Measurements from ENCODE around the gene RUNX2.

- no peak for TF ChIP-seq POLR2A (IDR thresholded peaks at IDR 0.05)
- no peak for TF ChIP-seq CTCF (IDR thresholded peaks at IDR 0.05)
Observed at GRCh38 chr6:45685076-45685475, 356.9 kb downstream of the RUNX2 start.

All from uterus (tissue), 2 donors.